Natural killer cell (primary cell): ENCODE results near the gene ADGRG6. TPM values are rescaled to one million over a fixed set of nuclear protein-coding genes. Genes with fewer than 3 reads are reported as not detected.
"Not testable (repeated sequence)": the region's sequence is repeated elsewhere in the genome, so short reads cannot be mapped to it uniquely, and the experiment has no call there.

Experiments used
- ATAC-seq, 3 donors: fragments of 150-1000 bp in 2 of 3; fragments of 200-7000 bp in 1 of 3; cut with Tn5 transposase; 1 replicate in 1 of 3; 2 replicates in 2 of 3; pipeline ENCODE4 v1.10.0; 2021; ENCODE audit warnings: mild to moderate bottlenecking in 2 of 3, moderate library complexity in 2 of 3
- DNase-seq, 2 donors: peaks; one replicate each; pipeline versions ENCODE4 v3.0.0 to v3.0.0-alpha.2; 2013 to 2021; ENCODE audit warnings: mixed read lengths in 1 of 2
- H3K27ac ChIP-seq: one replicate; pipeline ENCODE4 v1.5.1; 2013; ENCODE audit warnings: mild to moderate bottlenecking, low read length
- H3K27me3 ChIP-seq: one replicate; pipeline ENCODE4 v1.6.1; 2013; ENCODE audit warnings: low read length; ENCODE audit not compliant: control insufficient read depth, insufficient read depth
- H3K36me3 ChIP-seq: one replicate; pipeline ENCODE4 v1.6.1; 2013; ENCODE audit warnings: low read length; ENCODE audit not compliant: control insufficient read depth, insufficient read depth
- H3K4me1 ChIP-seq: one replicate; pipeline ENCODE4 v1.6.1; 2013; ENCODE audit warnings: low read length; ENCODE audit not compliant: control insufficient read depth, insufficient read depth
- H3K4me3 ChIP-seq: one replicate; pipeline ENCODE4 v1.5.1; 2013; ENCODE audit warnings: low read length
- H3K9me3 ChIP-seq: one replicate; pipeline ENCODE4 v1.6.1; 2013; ENCODE audit warnings: low read length; ENCODE audit not compliant: control insufficient read depth, insufficient read depth
- H3K27ac Mint-ChIP-seq, 2 donors: one replicate each; pipeline ENCODE4 v1.8.0; 2022; ENCODE audit warnings: mild to moderate bottlenecking in 2 of 2, mixed read lengths in 2 of 2, moderate library complexity in 1 of 2
- H3K27me3 Mint-ChIP-seq, 2 donors: one replicate each; pipeline ENCODE4 v1.8.0; 2022; ENCODE audit warnings: low read depth in 2 of 2, mixed read lengths in 2 of 2
- H3K36me3 Mint-ChIP-seq: one replicate; pipeline ENCODE4 v1.8.0; 2022; ENCODE audit warnings: mixed read lengths
- H3K4me1 Mint-ChIP-seq, 2 donors: one replicate each; pipeline ENCODE4 v1.8.0; 2022; ENCODE audit warnings: mixed read lengths in 2 of 2
- H3K4me3 Mint-ChIP-seq: one replicate; pipeline ENCODE4 v1.8.0; 2022; ENCODE audit warnings: mild to moderate bottlenecking, moderate library complexity, mixed read lengths
- H3K9me3 Mint-ChIP-seq, 2 donors: one replicate each; pipeline ENCODE4 v1.8.0; 2022; ENCODE audit warnings: mixed read lengths in 2 of 2
- CTCF ChIP-seq: fragments of 200-600 bp; IDR thresholded peaks from one replicate; pipeline ENCODE4 v1.8.0; 2022; ENCODE audit warnings: antibody characterized with exemption
- WGBS: methylation state at CpG from one replicate; pipeline ENCODE4 v1.1.7; 2013; ENCODE audit warnings: missing lambda C conversion rate; ENCODE audit not compliant: insufficient coverage; 5-methylcytosine and 5-hydroxymethylcytosine counted together
- intact Hi-C: fragments of 100-400 bp; cut with micrococcal nuclease; formaldehyde crosslinking; loops from one replicate; pipeline ENCODE4 v1.14.2; 2022
- total RNA-seq, 4 donors: library from RNA; stranded (reverse); fragments of 120-200 nt in 1 of 4; gene quantifications; one replicate each; pipeline versions ENCODE4 v1.2.3 to v1.2.4, GENCODE V29; 2013 to 2022

The ADGRG6 gene
- total RNA-seq, 3 donors from 2014 or later (not counting 1 experiment from before 2014, with no cell fraction given) = 0.05 to 0.24 TPM; not detected in 1

- H3K9me3 ChIP-seq = no peaks in the 10 kb centered on the region
- no peaks in the 10 kb centered on the region for H3K27me3 ChIP-seq
- no peaks in the 10 kb centered on the region for H3K36me3 ChIP-seq
- peaks cover 0 to 3% of the 10 kb centered on the region in 2 donors for H3K27me3 Mint-ChIP-seq
- H3K27ac Mint-ChIP-seq = no peak overlapping the region
- no peak overlapping the region for H3K4me3 ChIP-seq
- no peaks in the 10 kb centered on the region for H3K36me3 Mint-ChIP-seq
- H3K4me1 Mint-ChIP-seq = no peaks in the 10 kb centered on the region
- no peaks in the 10 kb centered on the region for H3K9me3 Mint-ChIP-seq
- no peak for TF ChIP-seq CTCF
- intact Hi-C loops = no loop called here
- WGBS = 80% methylated on average over 1 of the region's 1 CpG
- DNase-seq (no peak), ATAC-seq (no peak)
- no peaks in the 10 kb centered on the region for H3K4me1 ChIP-seq
- H3K27ac ChIP-seq = no peak overlapping the region
- no peak overlapping the region for H3K4me3 Mint-ChIP-seq
Measured at GRCh38 chr6:142343938-142344337, 42.1 kb downstream of the ADGRG6 start.

- ATAC-seq (no peak), DNase-seq (no peak)
- no peak overlapping the region for H3K4me3 ChIP-seq
- Mint-ChIP-seq H3K4me1 (no peaks in the 10 kb centered on the region), H3K4me3 (no peak overlapping the region), H3K9me3 (no peaks in the 10 kb centered on the region), H3K27me3 (peaks cover 0 to 3% of the 10 kb centered on the region in 2 donors), H3K27ac (no peak overlapping the region), H3K36me3 (no peaks in the 10 kb centered on the region)
- intact Hi-C loops = no loop called here
- H3K4me1 ChIP-seq = no peaks in the 10 kb centered on the region
- H3K27me3 ChIP-seq = no peaks in the 10 kb centered on the region
- no peaks in the 10 kb centered on the region for H3K36me3 ChIP-seq
- no peak for TF ChIP-seq CTCF
- no peak overlapping the region for H3K27ac ChIP-seq
- no CpG with 5 or more reads among the region's 1 CpG for WGBS
- no peaks in the 10 kb centered on the region for H3K9me3 ChIP-seq
Measured at GRCh38 chr6:142345261-142345660, 43.5 kb downstream of the ADGRG6 start.

GRCh38 chr6:142346166-142346565 lies 44.4 kb downstream of the ADGRG6 start:
- intact Hi-C loops, H3K9me3 Mint-ChIP-seq, H3K36me3 ChIP-seq, DNase-seq, H3K27ac Mint-ChIP-seq, H3K27me3 Mint-ChIP-seq, H3K4me3 ChIP-seq, H3K27me3 ChIP-seq, H3K4me1 Mint-ChIP-seq, H3K36me3 Mint-ChIP-seq, H3K4me3 Mint-ChIP-seq, H3K9me3 ChIP-seq, ATAC-seq, H3K27ac ChIP-seq, H3K4me1 ChIP-seq: not testable (repeated sequence)
- WGBS = 73% methylated on average over 3 of the region's 3 CpGs

- H3K9me3 Mint-ChIP-seq = peaks cover 0 to 4% of the 10 kb centered on the region in 2 donors
- H3K9me3 ChIP-seq = no peaks in the 10 kb centered on the region
- intact Hi-C loops = no loop called here
Measured at GRCh38 chr6:142349215-142349823, 47.5 kb downstream of the ADGRG6 start.

More at GRCh38 chr6:142349215-142349823, 47.5 kb downstream of the ADGRG6 start:
- 78% methylated on average over 3 of the region's 3 CpGs for WGBS
- no peaks in the 10 kb centered on the region for H3K4me1 ChIP-seq
- ATAC-seq = no peak
- no peaks in the 10 kb centered on the region for H3K27me3 ChIP-seq
- Mint-ChIP-seq H3K36me3 (no peaks in the 10 kb centered on the region), H3K4me3 (no peak overlapping the region), H3K27ac (no peak overlapping the region), H3K27me3 (peaks cover 0 to 3% of the 10 kb centered on the region in 2 donors), H3K4me1 (no peaks in the 10 kb centered on the region)
- no peak for TF ChIP-seq CTCF
- H3K4me3 ChIP-seq = no peak overlapping the region
- H3K36me3 ChIP-seq = no peaks in the 10 kb centered on the region
- H3K27ac ChIP-seq = no peak overlapping the region
- no peak for DNase-seq
